K562 treated with DMSO at 1 percent for 12 hours (cell line): ENCODE results near the gene OGT. TPM values are rescaled to one million over a fixed set of nuclear protein-coding genes. Genes with fewer than 3 reads are reported as not detected.

Experiments
- total RNA-seq: library from RNA; unstranded; fragments of 300-600 nt; gene quantifications from 2 replicates; pipeline ENCODE4 v1.2.3, GENCODE V29; 2022; ENCODE audit not compliant: insufficient read depth

The OGT gene
- total RNA-seq = 18.4 and 99.9 TPM in 2 replicates

GRCh38 chrX:71532753-71533425, at the start of gene OGT:
TSS of gene OGT (plus strand) at chrX:71533104. CDS start at chrX:71533300, 196 bp downstream.

GRCh38 chrX:71578253-71579135, 45.6 kb downstream of the OGT start, which contains the start of gene GCNA:
TSS of gene GCNA (plus strand) at chrX:71578437. CDS start at chrX:71580822, 2,385 bp downstream.

DNA sequence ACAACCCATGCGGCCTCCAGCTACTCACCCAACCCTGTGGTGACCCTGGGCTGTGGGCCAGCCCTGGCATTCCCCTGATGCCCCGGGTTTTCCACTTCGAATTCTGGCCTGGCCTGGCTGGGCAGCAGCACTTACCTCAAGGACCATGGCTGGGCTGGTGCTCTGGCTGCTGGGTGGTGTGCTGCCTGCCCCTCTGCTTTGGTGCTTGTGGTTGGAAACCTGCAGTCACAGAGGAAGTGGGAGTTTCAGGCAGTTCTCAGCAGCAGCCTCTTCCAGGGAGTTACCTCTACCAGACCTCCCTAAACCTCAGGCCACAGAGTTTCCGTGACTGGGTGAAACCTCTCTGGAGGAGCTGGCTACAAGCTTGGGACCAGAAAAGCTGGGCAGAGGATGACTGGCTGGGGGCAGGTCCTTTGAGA, 85.4 kb downstream of the OGT start, which contains the start of gene CXCR3:
Gene CXCR3, minus strand, starts transcription at position 209 of the 419 bp plus-strand sequence. Its CDS starts 62 bp downstream, at position 147.

Other genes starting within 250 kb of the OGT start
- gene NONO, start 249.5 kb upstream of the OGT start, total RNA-seq = 216 and 402 TPM in 2 replicates
- gene ITGB1BP2, start 231.4 kb upstream of the OGT start, total RNA-seq = 0.99 and 1.5 TPM in 2 replicates
- 6.0 and 25.3 TPM in 2 replicates for gene TAF1, start 166.7 kb upstream of the OGT start, total RNA-seq
- gene GCNA, start 45.3 kb downstream of the OGT start, total RNA-seq = 1.9 and 2.7 TPM in 2 replicates
- not detected in 2 replicates for gene CXCR3, start 85.4 kb downstream of the OGT start, total RNA-seq
- not detected in 2 replicates for gene CXorf49, start 185.2 kb downstream of the OGT start, total RNA-seq
- not detected in 2 replicates for gene CXorf49B, start 230.2 kb downstream of the OGT start, total RNA-seq